K562 treated with DMSO at 1 percent for 4 hours (cell line): ENCODE results near the gene TIAL1. TPM values are rescaled to one million over a fixed set of nuclear protein-coding genes. Genes with fewer than 3 reads are reported as not detected.

Experiments
- total RNA-seq: library from RNA; unstranded; fragments of 300-600 nt; gene quantifications from 2 replicates; pipeline ENCODE4 v1.2.3, GENCODE V29; 2022; ENCODE audit not compliant: insufficient read depth

Gene TIAL1
- total RNA-seq: 33.9 and 51.7 TPM in 2 replicates

GRCh38 chr10:119596537-119597404 lies at the start of gene TIAL1:
TSS of gene TIAL1 (minus strand) at chr10:119596964. CDS start at chr10:119596465, 499 bp downstream.

GRCh38 chr10:119542357-119542987 lies 54.3 kb downstream of the TIAL1 start, which contains the start of gene RGS10:
TSS of gene RGS10 (minus strand) at chr10:119542719. CDS start at chr10:119542638, 81 bp downstream.

Other genes with a start within 250 kb of the TIAL1 start
- gene RGS10, start 54.2 kb downstream of the TIAL1 start, total RNA-seq: 64.1 and 68.3 TPM in 2 replicates
- gene BAG3, start 54.4 kb upstream of the TIAL1 start, total RNA-seq: 29.7 and 38.4 TPM in 2 replicates
- gene INPP5F, start 129.1 kb upstream of the TIAL1 start, total RNA-seq: 3.5 and 4.1 TPM in 2 replicates